Stimulated activated CD4-positive, alpha-beta T cell treated with anti-CD3 and anti-CD28 coated beads, Interleukin-12 subunit alpha, Interleukin-12 subunit beta, amount 100 ng/mL, for 24 hours (primary cell): ENCODE data around the gene BOLL.
"Not testable (repeated sequence)": the region's sequence is repeated elsewhere in the genome, so short reads cannot be mapped to it uniquely, and the experiment has no call there.

Experiments
- DNase-seq, 2 experiments: peaks; one replicate each; pipeline ENCODE4 v3.0.0-alpha.2; 2020; ENCODE audit warnings: low read depth in 2 of 2

BOLL gene

DNA sequence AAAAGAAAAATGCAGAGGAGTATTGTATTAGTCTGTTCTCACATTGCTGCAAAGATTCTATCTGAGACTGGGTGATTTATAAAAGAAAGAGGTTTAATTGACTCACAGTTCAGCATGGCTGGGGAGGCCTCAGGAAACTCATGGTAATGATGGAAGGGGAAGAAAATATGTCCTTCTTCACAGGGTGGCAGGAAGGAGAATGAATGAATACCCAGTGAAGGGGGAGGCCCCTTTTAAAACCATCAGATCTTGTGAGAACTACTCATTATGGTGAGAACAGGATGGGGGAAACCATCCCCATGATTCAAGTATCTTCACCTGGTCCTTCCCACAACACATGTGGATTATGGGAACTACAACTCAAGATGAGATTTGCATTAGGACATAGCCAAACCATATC, 10.2 kb upstream of the BOLL start:
- no peak for DNase-seq

DNA sequence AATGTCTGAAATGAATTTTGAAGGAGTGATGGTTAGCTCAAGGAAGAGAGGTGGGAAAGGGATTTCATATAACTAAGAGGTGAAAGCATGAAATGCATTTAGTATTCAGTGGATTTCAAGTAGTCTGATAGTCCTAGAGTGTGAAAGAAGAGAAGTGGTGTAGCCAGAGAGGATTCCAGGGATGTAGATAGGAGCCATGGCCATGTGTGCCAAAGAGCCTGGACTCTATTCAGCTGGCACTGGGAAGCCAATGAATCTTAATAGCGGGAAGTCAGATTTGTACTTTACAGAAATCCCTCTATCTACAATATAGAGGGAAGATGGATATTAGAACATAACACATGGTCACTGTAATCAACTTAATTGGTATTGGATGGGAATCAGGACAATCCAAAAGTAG, 8.3 kb upstream of the BOLL start:
- no peak for DNase-seq

DNA sequence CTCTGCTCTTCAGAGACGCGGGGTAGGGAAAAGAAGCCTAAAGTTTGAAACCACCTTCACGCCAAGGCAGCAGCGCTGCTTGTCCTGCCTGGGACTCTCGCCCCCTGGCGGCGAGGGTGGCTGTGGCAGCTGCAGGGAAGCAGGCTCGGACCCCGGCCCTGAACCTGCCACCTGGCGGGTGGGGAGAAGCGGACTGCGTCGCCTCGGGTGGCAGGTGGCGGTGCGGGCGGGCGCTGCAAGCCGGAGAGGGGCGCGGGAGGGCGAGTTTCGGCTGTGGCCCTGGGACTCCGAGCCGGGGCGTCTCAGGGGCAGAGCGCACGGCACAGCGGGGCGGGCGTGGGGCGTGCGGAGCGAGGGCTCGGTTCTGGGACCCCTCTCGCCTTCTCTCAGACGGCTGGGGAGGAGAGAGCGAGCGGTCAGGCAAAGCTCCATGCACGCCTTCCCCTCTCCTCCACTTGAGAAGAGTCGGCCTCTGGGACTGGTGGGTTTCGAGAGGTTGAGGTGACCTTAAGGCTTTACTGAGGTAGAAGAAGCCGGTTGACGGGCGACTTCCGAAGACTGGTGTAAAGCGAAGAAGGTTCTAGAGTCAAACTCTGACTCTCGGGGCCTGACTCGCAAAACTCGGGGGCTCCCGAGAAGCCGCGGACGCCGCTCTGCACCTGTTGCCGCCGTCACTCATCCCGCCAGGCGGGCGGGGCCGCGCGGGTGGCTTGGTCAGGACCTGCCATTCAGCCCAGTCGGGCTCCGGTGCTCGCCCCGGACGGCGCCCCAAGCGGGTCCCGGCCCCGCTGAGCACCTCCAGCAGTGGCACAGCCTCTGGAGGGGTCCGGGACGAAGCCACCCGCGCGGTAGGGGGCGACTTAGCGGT, 1.1 kb upstream of the BOLL start:
- peak; percentile 39 to 59 for DNase-seq

DNA sequence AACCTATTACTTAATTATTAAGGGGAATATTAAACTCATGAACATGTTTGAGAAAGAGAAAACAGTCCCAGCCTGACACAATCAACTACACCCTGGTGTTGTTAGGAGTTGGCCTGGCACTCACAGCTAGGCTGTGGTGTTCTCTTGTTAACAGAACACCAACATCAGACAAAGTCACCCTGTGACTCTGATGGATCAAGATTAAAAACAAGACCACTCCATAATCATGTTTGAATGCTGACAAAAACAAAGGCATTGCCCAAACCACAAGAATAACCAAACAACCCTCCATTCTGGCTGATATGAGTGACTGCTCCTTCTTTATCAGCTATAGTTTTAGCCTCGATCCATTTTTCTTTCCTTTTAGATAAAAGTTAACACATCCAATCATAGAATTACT, 3.0 kb downstream of the BOLL start:
- no peak for DNase-seq

DNA sequence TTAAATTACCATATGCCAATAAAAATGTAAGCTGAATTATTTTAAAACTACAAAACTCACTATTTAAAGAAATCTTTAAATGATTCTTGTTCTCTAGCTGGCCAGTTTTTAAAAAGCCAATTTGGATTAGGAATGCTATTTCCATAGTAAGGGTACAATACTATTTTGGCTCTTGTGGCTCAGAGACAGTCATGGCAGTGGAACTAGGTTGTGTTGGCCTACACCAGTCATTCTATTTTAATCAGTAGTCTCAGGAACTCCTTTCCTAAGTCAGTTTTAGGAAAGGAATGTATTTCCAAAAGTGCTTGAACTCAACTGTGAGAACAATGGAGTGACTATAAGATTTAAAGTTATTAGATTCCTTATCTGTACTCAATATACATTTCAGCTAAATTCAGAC, 5.9 kb downstream of the BOLL start:
- DNase-seq: no peak

DNA sequence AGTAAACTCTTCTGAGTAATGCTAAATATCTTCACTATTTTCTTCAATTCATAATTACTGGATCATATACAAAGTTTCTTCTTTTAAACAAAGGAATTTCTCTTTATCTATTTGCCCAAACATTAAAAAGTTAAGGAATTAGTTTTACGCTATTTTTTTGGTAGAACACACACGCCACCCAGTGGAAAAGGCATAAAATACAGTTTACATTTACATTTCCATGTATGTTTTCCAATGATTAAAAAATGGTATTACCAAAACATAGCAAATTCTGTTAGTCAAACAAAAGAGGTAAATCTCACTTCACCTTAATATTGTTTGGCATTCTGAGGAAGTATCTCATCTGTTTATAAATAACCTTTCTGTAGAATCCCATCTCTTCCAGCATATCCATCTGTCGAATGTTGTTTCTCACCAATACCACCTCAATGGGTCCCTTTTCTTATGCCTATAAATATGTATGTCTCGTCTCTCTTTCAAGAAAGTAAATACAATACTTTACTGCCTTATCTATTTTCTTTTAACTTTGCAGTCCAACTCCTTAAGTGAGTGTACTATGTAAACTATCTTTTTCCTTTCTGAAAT, 7.2 kb downstream of the BOLL start:
- no peak for DNase-seq

DNA sequence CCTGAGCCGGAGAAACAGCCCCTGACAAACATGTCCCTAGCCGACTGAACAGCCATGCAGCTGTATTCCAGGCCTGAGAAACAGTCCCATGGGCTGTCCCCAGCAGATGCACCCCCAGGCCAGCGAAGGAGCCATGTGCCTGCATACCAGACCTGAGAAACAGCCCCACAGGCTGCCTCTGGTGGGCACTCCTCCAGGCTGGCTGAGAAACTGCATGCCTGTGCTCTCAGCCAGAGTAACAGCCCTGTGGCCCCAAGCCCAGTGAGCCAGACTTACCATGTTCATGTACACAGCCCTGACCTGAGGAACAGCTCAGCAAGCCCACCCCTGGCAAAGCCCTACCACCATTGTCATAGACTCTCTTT, 24.8 kb downstream of the BOLL start:
- DNase-seq: no peak

DNA sequence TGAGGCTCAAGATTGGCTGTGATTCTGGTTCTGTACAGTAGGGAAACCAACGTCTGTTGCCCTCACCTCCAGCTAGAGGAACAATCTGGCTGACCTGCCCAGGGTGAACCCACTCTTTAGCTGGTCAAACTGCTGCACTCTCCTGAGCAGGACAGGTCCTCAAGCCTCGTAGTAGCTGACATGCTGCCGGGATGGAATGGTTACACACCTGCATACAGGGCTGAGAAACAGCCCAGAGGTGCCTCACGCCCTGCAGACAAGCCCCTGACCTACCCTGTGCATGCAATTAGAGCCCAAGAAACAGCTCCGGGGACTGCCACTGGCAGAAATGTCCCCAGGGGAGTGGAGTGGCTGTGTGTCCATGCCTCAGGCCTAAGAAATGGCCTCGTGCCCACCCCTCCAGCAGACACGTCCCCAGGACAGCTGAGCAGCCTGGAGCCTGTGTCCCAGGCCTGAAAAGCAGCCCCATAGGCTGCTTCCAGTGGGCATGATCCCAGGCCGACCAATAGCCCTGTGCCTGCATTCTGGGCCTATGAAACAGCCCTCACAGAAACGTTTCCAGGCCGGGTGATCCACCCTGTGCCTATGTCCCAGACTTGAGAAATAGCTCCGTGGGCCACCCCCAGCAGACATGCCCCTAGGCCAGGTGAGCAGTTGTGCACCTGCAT, 25.4 kb downstream of the BOLL start:
- no peak for DNase-seq

DNA sequence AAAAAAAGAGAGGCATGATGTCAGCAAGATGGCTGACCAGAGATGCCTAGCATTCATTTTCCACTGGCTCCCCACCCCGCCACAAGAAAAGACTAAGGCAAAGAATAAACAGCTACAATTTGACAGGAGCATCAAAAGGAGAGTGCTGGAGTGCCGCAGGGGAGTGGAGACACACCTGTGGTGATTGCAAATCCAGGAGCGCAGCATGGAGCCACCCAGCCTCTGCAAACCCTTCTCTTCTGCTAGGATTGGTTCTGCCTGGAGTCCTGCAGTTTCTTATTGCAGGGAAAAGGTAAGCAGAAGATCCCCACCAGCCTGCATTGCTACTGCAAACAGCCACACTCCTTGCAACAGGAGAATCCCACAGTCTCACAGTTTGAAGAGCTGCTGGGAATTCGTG, 26.1 kb downstream of the BOLL start:
- DNase-seq: no peak

DNA sequence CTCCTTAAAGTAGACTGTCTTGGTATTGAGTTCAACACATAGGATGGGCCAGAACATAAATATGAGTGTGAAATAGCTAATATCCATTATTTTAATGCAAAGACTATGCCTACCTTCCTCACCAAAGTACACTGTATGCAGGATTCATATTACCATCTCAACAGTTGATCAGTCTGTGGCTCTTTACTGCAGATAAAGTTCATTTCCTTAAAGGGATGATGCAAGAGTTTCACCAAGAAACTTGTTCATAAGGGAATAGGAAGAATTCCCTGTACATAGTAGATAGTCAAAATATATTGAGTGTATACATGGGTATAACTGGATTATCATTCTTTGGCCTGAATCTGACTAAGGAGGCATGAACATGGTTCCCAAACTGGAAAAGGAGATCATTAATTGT, 44.9 kb downstream of the BOLL start:
- no peak for DNase-seq

DNA sequence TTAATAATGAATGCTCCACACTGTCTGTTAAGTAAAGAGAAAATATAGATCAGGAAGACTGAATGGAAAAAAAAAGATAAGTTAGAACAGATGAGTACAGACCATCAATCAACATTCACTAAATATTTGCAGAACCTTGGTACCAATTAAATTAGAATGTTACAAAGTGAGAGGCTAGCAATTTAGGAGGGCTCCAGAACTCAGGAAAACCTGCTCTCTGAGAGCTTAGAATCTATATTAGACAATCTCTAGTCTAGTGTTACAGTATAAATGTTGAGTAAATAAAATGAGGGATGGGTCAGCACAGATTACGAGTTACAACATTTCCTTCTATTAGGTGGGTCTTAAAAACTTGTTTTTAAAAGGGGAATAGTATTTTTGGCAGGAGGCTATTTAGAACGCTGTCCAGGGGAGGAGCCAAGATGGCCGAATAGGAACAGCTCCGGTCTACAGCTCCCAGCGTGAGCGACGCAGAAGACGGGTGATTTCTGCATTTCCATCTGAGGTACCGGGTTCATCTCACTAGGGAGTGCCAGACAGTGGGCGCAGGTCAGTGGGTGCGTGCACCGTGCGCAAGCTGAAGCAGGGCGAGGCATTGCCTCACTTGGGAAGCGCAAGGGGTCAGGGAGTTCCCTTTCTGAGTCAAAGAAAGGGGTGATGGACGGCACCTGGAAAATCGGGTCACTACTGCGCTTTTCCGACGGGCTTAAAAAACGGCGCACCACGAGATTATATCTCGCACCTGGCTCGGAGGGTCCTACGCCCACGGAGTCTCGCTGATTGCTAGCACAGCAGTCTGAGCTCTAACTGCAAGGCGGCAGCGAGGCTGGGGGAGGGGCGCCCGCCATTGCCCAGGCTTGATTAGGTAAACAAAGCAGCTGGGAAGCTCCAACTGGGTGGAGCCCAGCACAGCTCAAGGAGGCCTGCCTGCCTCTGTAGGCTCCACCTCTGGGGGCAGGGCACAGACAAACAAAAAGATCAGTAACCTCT, 56.3 kb downstream of the BOLL start:
- DNase-seq: not testable (repeated sequence)

DNA sequence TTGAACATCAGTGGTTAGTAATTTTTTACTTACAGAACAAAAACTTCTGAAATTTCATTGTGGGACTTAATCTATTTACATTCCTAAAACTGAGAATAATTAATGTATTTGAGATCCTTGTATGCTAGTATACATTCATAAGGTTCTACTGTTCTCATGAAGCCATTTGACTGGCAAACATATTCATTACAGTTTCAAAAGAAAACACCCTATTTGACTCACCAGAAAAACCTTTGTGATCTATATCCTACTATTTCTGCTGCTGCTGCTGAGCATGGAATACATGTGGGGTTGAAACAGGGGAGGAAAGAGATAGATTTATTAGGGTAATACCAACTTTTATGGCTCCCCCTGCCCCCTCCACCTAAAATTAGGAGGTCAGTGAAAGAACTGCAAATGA, 58.1 kb downstream of the BOLL start:
- no peak for DNase-seq

DNA sequence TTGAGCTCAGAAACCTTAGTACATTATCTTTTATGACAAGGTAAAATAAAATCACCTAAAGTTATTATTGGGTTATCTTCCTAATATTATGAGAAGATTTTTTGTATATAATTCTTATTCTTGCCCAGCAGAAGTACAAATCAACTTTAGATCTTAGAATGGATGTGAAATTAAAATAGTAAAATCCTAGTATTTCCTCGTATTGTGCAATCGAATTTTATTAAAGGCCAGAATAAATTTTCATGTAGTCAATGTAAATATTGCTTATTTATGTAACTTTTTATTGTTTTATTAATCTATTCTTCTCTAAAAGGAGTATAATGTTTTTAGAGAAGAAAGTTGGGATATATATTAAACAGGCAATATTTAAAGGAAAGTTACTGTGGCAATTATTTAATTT, 67.3 kb downstream of the BOLL start:
- no peak for DNase-seq

DNA sequence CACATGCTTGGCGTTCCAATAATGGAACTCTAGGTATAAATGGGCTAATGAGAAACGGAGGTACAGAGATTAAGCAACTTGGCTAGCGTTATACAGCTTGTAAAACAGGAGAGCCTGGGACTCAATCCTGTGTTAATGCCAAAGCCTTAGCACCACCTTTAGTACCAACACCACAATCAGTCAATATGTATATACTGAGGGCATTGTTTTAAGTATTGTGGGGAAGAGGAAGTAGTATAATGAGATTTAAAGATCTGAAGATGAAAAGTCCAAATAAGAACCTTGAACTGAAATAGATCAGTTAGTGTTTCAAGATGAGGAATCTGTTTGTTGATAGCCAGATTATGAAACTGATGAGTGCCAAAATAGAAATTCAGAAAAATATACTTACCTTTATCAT, 71.8 kb downstream of the BOLL start:
- DNase-seq: no peak

DNA sequence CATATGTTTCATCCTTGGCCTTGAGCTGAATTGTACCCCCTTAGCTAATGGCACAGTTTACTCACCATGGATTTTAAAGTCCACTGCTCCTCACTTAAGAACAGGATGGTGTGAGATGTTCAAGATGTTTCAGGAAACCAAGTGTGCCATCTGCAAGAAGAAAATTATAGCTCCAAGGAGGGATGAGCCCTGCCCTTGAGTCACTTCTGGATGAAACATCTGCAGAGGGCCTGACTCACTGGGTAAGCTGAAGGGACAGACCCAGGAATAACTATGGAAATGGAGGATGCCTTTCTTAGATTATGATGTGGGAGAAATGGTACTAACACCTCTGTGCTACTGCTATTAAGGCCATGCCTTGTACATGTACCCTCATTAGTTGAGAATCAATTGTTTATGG, 73.5 kb downstream of the BOLL start:
- no peak for DNase-seq

DNA sequence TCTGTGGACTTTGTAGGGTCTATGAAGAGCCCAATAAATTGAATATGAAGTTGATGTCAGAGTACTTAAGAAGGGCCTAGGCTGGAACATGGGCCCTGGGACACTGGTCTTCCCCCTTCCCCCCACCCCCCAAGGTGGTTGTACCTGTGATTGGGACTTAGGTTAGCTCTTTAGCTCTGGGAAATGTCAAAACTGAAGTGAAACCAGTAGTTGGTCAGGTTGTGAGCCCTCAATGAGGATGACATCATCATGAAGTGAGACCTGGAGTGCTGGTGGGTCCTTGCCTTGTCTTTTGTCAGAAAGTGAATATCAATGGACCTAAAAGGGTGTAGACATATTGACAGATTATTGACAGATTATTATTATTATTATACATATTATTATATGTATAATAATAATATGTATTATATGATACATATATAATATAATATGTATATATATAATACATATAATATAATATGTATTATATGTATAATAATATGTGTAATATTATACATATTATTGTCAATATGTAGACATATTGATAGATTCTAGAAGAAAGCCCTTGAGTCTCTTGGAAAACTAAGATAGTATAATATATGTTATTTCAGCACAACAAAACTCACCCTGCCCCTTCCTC, 74.6 kb downstream of the BOLL start:
- no peak for DNase-seq

DNA sequence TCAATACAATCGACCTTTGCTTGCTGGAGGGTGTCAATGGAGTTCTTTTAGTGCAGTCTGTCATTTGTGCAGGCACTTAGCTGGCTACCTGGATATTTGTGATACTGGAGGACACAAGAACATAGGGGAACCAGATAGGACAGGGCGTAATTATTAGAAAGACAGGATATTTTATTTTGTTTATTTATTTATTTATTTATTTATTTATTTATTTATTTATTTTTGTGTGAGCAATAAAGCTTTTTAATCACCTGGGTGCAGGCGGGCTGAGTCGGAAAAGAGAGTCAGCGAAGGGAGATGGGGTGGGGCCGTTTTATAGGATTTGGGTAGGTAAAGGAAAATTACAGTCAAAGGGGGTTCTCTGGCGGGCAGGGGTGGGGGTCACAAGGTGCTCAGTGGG, 76.0 kb downstream of the BOLL start:
- DNase-seq: not testable (repeated sequence)

DNA sequence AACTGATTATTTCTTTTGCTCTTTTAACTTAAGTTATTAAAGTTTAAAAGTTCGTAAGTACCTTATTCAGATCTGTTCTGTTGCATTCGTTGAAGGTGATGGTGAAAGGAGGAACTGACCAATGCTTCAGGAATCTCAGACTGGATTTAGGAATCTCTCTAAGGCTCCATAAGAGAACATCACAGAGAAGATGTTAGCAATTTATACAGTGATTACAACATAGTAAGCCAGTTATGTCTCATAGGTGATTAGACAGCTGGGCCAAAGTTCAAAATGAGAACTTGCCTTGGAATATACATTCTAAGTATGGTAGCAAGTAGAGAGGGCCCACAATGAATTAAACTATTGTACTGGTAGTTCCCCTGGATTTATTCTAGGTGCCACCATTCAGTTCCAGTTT, 76.8 kb downstream of the BOLL start:
- no peak for DNase-seq

DNA sequence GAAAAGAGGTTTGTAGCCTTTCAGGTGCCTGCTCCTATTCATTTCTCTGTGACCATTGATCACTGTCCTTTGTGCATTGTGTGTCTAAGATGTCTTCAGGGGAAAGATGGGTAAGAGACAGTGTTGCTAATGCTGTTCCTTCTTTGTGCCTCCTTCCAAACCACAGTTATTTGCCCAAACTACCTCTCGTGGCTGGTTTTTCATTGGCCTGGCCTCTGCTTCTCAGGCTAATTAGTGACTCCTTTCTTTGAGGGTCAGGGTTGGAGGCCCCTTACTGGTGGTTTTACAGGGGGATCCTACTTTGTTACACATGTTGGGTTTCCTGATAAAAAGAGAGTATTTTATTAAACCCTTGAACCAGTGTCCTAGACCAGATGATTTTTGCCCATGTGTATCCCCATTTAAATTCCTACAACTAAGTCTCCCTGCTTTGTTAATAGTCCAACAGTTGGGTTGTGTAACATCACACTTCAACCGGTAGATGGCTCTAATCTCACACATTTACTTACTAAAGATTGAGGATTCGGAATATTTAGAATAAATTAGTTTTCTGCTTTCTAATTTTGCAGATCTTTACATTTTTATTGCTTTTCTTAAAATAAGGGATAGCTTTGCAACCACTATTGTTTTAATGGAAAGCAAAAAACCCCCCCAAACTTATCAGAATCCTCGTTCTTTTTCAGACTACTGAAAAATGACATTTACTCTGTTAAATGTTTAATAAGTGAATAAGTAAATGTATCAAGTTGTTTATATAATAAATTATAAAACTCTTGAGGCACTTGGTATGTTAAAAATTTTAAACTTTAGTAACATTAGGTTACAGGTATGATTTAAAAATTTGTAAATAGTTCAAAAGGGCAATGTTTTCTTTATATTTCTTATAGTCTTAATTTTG, 77.6 kb downstream of the BOLL start:
- DNase-seq: no peak

DNA sequence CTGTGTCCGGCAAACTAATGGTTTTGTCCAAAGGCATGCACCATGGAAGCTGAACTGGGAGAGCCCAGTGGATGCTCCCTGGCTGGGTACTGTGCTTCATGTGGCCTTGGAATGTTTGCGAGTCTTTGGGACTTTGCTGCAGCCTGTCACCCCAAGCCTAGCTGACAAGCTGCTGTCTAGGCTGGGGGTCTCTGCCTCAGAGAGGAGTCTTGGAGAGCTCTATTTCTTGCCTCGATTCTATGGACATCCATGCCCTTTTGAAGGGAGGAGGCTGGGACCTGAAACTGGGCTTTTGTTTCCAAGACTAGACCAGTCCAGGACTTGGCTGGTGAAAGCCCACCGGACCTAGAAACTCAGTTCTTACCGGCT, 78.3 kb downstream of the BOLL start:
- DNase-seq: no peak
